GM19372 (cell line): ENCODE results near the gene ALDOC.

Experiments used
- ATAC-seq: cut with Tn5 transposase; IDR thresholded peaks from one replicate; pipeline ENCODE4 v1.9.1; 2021; ENCODE audit warnings: mild to moderate bottlenecking, low read depth, moderate library complexity; ENCODE audit not compliant: unreplicated experiment

The ALDOC gene

DNA sequence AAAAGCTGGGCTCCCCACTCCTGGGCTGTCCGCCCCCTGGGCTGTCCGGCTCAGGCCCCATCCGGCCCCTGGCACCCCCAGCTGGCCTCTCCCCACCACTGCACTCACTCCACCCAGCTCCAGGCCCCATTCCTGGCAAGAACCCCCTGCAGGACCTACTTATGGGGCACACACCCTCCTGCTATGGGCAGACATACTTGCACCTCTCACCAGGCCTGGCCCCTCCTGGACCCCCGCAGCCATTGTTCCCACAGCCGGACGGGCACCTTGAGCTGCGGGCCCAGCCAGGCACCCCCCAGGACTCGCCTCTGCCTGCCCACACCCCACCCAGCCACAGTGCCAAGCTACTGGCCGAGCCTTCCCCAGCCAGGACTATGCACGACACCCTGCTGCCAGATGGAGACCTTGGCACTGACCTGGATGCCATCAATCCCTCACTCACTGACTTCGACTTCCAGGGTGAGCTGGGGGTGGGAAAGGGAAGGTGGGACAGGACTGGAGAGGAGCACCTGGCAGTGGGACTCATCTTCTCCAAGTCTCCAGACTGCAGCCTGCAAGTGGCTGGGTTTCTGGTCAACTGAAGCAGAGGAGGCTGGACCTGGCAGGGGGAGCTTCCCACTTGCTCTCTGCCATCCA, 41.8 kb downstream of the ALDOC start:
- ATAC-seq: no peak

DNA sequence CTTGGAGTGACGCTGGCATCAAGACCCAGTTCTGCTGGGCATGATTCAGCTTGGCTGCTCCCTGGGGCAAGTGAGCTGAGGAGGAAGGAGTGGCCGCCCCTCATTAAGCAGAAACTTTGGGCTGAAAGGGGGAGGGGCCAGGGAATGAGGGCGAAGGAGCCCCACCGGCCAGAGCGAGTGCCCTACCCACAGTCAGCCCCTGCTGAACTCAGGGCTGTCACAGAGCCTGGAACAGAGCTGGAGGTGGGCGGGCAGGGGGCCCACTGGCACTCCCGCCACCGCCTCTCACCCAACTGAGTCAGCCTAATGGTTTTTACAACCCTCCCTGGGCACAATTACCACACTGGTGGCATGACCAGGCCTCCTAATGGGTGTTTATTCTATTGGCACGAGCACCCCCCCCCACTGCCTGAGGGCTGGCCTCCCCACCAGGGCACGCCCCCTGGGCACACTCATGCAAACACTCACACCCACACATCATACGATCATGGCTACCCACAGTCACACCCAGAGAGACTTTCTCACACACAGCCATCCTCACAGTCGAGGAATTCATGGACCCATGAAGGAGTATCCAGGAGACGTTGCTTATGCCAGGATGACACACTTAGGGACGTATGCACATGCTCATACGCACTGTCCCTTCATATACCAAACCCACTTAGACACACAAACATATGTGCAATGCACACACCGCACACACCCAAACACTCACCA, 43.4 kb downstream of the ALDOC start:
- ATAC-seq: no peak

DNA sequence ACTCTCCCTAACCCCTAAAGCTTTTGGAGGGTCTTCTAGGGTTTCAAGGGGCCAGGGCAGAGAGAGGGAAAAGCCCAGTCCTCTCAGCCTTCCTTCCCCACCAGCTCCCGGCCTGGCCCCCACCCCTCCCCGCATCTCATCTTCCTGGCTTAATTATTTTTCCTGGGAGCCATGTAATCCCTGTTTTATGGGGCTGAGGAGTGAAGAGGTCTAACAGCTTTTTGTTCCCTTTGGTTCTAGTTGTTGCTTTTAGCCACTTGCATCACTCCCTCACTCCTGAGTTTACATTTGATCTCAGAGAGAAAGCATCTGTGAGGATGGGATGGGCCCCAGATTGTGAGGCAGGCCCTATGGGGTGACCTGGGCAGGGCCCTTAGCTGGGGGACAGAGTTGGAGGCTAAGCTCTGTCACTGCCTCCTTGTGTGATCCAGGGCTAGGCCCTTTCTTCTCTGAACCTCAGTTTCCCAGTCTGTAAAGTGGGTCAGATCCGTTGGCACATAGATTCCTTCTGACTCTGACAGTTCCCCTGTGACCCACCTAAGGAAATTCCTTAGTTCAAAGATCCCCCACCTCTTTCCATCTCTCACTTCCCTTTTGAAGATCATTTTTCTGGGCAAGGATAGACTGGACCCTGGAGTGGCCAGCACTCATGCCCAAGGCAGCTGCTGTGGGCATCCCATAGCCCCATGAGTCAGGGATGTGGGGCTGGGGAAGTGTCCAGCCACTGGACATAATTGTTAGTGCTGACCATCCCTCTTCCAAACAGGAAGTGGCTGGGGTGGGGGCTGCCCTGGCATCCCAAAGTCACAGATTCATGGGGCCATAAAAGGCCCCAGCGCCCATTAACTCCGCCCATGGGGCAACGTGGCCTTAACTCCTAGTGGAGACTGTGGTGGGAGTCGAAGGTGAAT, 44.4 kb downstream of the ALDOC start:
- no peak for ATAC-seq

GRCh38 chr17:28530926-28531325, 45.8 kb downstream of the ALDOC start:
- ATAC-seq: no peak

DNA sequence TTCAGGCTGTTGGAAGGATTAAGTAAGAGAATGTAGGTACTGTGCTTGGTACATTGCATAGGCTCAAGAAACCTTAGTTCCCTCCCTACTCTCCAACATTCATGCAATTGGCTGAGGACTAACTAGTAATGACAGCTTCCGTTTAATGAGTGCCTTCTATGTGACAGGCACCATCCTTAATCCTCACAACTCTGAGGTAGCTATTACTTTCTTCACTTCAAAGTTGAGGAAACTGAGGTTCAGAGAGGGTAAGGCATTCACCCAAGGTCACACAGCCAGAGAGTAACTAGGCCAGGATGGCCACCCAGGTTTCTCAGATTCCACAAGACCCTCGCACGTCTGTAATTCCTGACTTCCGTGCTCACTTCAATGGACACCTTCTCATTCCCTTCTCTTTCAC, 46.4 kb downstream of the ALDOC start:
- no peak for ATAC-seq

- ATAC-seq: no peak
Observed at GRCh38 chr17:28529013-28529400, 47.7 kb downstream of the ALDOC start.

- no peak for ATAC-seq
Observed at GRCh38 chr17:28528327-28529012, 48.2 kb downstream of the ALDOC start.

DNA sequence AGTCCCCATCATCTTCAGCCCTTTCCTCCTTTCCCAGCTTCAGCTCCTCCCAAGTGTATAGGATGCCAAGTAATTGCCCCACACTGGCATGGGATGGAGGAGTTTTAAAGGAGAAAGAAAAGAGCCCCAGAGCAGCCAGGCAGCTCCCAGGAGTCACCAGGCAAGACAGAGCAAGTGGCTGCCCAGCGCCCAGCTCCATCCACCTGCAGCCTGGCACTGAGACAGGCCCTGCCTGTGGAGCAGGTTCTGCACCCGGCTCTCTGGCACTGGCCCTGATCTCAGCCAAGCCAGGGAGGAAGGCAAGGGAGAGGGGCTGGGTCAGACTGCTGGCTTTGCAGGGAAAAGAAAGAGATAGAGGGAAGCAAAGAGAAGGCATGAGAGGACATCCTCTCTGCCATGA, 48.8 kb downstream of the ALDOC start:
- no peak for ATAC-seq

DNA sequence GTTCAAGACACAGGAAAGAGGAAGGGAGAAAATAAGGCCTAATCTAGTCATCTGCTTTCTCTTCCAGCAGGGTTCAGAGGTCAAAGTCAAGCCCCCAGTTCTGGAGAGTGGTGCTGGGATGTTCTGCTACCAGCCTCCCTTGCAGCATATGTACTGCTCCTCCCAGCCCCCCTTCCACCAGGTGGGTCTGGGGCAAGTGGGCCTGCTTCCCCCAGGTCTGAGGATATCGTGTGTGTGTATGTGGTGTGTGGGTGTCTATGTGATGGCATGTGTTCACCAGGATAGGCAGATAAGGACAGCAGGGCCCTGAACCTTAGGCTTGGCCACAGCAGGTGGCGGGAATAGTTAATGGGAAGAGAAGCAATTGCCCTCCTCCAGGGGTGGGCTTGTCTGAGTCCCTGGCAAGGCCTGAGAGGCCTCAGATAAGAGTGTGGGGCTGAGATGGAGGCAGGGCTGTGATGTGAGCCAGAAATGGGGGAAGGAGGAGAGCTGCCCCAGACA, 49.5 kb downstream of the ALDOC start:
- no peak for ATAC-seq

DNA sequence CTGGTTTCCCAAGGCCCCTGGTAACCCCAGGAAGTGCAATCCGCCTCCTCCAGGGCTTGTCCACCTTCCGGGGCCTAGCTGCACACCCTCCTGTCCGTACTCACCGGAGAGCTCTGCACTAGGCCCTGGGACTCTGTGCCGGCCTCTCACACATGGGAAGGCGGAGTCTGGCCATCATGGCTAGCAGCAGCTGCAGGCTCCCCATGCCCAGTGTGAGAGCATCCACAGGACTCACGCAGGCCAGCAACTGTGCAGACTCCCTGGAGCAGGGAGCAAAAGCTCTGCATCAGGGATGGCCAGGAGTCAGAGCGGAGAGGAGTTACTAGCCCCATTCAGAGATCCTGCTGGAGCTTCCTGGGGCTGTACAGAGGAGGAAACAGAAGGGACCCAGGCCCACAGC, 50.3 kb downstream of the ALDOC start:
- ATAC-seq: no peak

DNA sequence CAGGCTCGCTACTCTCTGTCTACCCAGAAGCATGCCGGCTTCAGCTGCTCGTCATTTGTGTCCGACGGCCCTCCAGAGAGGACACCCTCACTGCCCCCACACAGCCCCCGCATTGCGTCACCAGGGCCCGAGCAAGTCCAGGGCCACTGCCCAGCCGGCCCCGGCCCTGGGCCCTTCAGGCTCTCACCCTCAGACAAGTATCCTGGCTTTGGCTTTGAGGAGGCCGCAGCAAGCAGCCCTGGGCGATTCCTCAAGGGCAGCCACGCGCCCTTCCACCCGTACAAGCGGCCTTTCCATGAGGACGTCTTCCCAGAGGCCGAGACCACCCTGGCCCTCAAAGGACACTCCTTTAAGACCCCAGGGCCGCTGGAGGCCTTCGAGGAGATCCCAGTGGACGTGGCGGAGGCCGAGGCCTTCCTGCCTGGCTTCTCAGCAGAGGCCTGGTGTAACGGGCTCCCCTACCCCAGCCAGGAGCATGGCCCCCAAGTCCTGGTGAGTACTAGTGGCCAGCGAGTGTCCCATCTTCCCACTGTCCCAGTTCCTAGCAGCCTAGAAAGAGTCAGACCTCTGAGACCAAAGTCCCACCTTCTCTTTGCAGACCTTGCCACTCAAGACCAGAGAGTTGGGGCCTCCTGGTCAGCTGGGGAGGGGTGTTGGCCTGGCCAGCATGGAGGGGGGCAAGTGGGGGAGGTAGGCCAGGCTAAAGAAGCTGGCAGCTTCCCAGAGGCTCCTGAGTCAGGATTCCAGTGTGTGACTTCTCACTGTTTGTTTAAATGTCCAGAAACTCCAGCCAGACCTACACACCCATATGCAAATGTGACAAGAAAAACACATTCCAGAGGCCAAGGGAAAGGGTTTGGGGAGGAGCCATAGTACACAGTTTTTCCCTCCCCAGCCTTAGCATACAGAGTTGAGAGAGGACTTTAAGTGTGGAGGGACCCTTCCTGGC, 51.9 kb downstream of the ALDOC start:
- no peak for ATAC-seq

DNA sequence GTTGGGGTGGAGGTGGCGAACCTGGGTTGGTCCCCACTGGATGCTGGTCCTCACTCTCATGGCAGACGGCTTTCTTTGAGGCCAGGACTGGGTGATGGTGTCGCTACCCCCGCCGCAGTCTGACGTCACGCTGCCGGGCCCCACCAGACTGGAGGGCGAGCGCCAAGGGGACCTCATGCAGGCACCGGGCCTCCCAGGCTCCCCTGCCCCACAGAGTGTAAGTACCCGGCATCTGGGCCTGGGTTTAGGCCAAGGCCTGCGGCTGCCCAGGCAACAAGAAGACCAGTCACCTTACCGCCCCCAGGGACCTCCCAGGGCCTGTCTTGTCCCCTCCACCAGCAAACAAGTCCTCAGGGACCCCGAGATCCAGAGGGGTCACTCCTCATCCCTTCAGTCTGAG, 52.8 kb downstream of the ALDOC start:
- no peak for ATAC-seq

GRCh38 chr17:28523186-28523585, 53.5 kb downstream of the ALDOC start:
- no peak for ATAC-seq
